Gastroesophageal sphincter (tissue), 3 donors: ENCODE data around the gene CCSER1.

Experiments used
- CTCF ChIP-seq, 4 experiments: fragments of 200-600 bp in 2 of 4; fragments of 450-650 bp in 2 of 4; sonication (generic) in 1 of 4; IDR thresholded peaks; one replicate each; pipeline ENCODE4 v1.5.1; 2017 to 2019; ENCODE audit warnings: antibody characterized with exemption in 4 of 4, mild to moderate bottlenecking in 2 of 4, moderate library complexity in 2 of 4
- EP300 ChIP-seq: sonication (generic); formaldehyde crosslinking; IDR thresholded peaks from one replicate; pipeline ENCODE4 v1.6.1; 2017; ENCODE audit warnings: antibody characterized with exemption, mild to moderate bottlenecking
- POLR2A ChIP-seq, 2 donors: fragments of 450-650 bp; IDR thresholded peaks; one replicate each; pipeline ENCODE4 v1.6.1; 2017; ENCODE audit warnings: antibody characterized with exemption in 2 of 2, mild to moderate bottlenecking in 2 of 2, moderate library complexity in 1 of 2

DNA sequence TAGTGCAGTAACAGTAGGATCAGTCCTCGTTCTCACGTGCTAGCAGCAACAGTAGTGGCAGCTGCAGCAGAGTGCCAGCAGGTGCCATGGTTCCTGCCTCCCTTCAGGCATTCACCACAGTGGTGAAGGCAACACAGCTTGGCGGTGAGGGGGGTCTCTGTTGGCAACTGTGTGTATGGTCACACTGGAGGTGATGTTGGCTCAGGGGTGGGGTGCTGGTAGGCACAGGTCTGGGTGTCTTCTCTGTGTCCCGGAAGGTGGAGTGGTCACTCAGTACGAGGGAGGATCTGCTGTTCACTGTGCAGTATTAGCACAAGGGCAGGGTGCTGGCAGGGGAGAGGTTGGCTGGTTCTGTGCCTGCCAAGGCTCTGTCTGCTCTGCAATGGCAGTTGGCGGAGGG lies 671.8 kb downstream of the CCSER1 start:
- no peak for TF ChIP-seq CTCF (IDR thresholded peaks at IDR 0.05)
- no peak for TF ChIP-seq POLR2A (IDR thresholded peaks at IDR 0.05)
- no peak for TF ChIP-seq EP300
